ENCODE measurements around the gene NEO1. TPM values are rescaled to one million over a fixed set of nuclear protein-coding genes. Genes with fewer than 3 reads are reported as not detected.
A peak's percentile ranks its signal among the peaks of the same experiment; 100 is the strongest.

Gene NEO1
- 56.1 TPM for total RNA-seq

- DNase-seq (ENCODE audit: low spot score), result peak; percentile 93
- ATAC-seq, result peak; percentile 95
- intact Hi-C loops (cut with DNase I), result no loop called here
Observed at GRCh38 chr15:73051807-73052652, at the start of gene NEO1. NEO1 (plus strand) TSS chr15:73052463; CDS start chr15:73052676, 213 bp downstream.

GRCh38 chr15:73004462-73004861 lies 47.8 kb upstream of the NEO1 start:
- no peak for ATAC-seq
- no peak for DNase-seq (ENCODE audit: low spot score)
- intact Hi-C loops (cut with DNase I), result no loop called here

GRCh38 chr15:73005032-73005431 lies 47.2 kb upstream of the NEO1 start:
- intact Hi-C loops (cut with DNase I), result no loop called here
- ATAC-seq (no peak), DNase-seq (ENCODE audit: low spot score) (no peak)

- intact Hi-C loops (cut with DNase I), result no loop called here
- DNase-seq (ENCODE audit: low spot score) (no peak), ATAC-seq (no peak)
Observed at GRCh38 chr15:73005446-73005845, 46.8 kb upstream of the NEO1 start.

GRCh38 chr15:73006523-73006922 lies 45.7 kb upstream of the NEO1 start:
- no peak for ATAC-seq
- DNase-seq (ENCODE audit: low spot score), result no peak
- intact Hi-C loops (cut with DNase I), result no loop called here

- intact Hi-C loops (cut with DNase I), result no loop called here
- DNase-seq (ENCODE audit: low spot score) (no peak), ATAC-seq (peak; percentile 28)
Observed at GRCh38 chr15:73009066-73010056, 42.9 kb upstream of the NEO1 start.

GRCh38 chr15:73010154-73011152 lies 41.8 kb upstream of the NEO1 start:
- no peak for ATAC-seq
- intact Hi-C loops (cut with DNase I), result no loop called here
- no peak for DNase-seq (ENCODE audit: low spot score)

- DNase-seq (ENCODE audit: low spot score) (no peak), ATAC-seq (no peak)
- intact Hi-C loops (cut with DNase I), result no loop called here
Observed at GRCh38 chr15:73014904-73015303, 37.4 kb upstream of the NEO1 start.

GRCh38 chr15:73015493-73015892 lies 36.8 kb upstream of the NEO1 start:
- intact Hi-C loops (cut with DNase I), result no loop called here
- ATAC-seq (no peak), DNase-seq (ENCODE audit: low spot score) (no peak)

- intact Hi-C loops (cut with DNase I), result no loop called here
- DNase-seq (ENCODE audit: low spot score) (no peak), ATAC-seq (no peak)
Observed at GRCh38 chr15:73017987-73018386, 34.3 kb upstream of the NEO1 start.

GRCh38 chr15:73019154-73019553 lies 33.1 kb upstream of the NEO1 start:
- no peak for ATAC-seq
- intact Hi-C loops (cut with DNase I), result no loop called here
- no peak for DNase-seq (ENCODE audit: low spot score)

- no peak for ATAC-seq
- DNase-seq (ENCODE audit: low spot score), result no peak
- intact Hi-C loops (cut with DNase I), result no loop called here
Observed at GRCh38 chr15:73019601-73020146, 32.6 kb upstream of the NEO1 start.

GRCh38 chr15:73021139-73021621 lies 31.1 kb upstream of the NEO1 start:
- intact Hi-C loops (cut with DNase I), result no loop called here
- no peak for ATAC-seq

GRCh38 chr15:73022161-73022560 lies 30.1 kb upstream of the NEO1 start:
- ATAC-seq (no peak), DNase-seq (ENCODE audit: low spot score) (no peak)
- intact Hi-C loops (cut with DNase I), result no loop called here

More at GRCh38 chr15:73021139-73021621, 31.1 kb upstream of the NEO1 start:
- no peak for DNase-seq (ENCODE audit: low spot score)

- intact Hi-C loops (cut with DNase I), result no loop called here
- ATAC-seq (no peak), DNase-seq (ENCODE audit: low spot score) (no peak)
Observed at GRCh38 chr15:73023071-73023470, 29.2 kb upstream of the NEO1 start.

- intact Hi-C loops (cut with DNase I), result no loop called here
- no peak for DNase-seq (ENCODE audit: low spot score)
Observed at GRCh38 chr15:73024168-73024567, 28.1 kb upstream of the NEO1 start.

GRCh38 chr15:73026511-73027054 lies 25.7 kb upstream of the NEO1 start:
- intact Hi-C loops (cut with DNase I), result no loop called here
- ATAC-seq (no peak), DNase-seq (ENCODE audit: low spot score) (no peak)

More at GRCh38 chr15:73024168-73024567, 28.1 kb upstream of the NEO1 start:
- no peak for ATAC-seq

- no peak for ATAC-seq
- intact Hi-C loops (cut with DNase I), result no loop called here
- DNase-seq (ENCODE audit: low spot score), result no peak
Observed at GRCh38 chr15:73028031-73028430, 24.2 kb upstream of the NEO1 start.
